Gastrocnemius medialis (tissue), 4 donors: Measurements from ENCODE around the gene CLDN20.

Experiments used
- CTCF ChIP-seq, 5 experiments: fragments of 450-650 bp in 3 of 5; fragments of 200-600 bp in 2 of 5; sonication (generic) in 2 of 5; IDR thresholded peaks in 4 of 5; conservative IDR thresholded peaks in 1 of 5; 1 replicate in 4 of 5; 2 replicates in 1 of 5; pipeline ENCODE4 v1.5.1; 2016 to 2019; ENCODE audit warnings: antibody characterized with exemption in 5 of 5, mild to moderate bottlenecking in 3 of 5, moderate library complexity in 3 of 5
- POLR2A ChIP-seq, 2 donors: fragments of 450-650 bp; IDR thresholded peaks; one replicate each; pipeline ENCODE4 v1.6.1; 2017; ENCODE audit warnings: antibody characterized with exemption in 2 of 2, mild to moderate bottlenecking in 2 of 2, moderate library complexity in 2 of 2

- TF ChIP-seq CTCF (IDR thresholded peaks at IDR 0.05 in 4 of 5, conservative IDR thresholded peaks at IDR 0.05 in 1 of 5) (no peak), POLR2A (IDR thresholded peaks at IDR 0.05) (no peak)
Observed at GRCh38 chr6:155241966-155242365, 21.8 kb upstream of the CLDN20 start.
